ENCODE data around the gene STAC.

STAC gene

DNA sequence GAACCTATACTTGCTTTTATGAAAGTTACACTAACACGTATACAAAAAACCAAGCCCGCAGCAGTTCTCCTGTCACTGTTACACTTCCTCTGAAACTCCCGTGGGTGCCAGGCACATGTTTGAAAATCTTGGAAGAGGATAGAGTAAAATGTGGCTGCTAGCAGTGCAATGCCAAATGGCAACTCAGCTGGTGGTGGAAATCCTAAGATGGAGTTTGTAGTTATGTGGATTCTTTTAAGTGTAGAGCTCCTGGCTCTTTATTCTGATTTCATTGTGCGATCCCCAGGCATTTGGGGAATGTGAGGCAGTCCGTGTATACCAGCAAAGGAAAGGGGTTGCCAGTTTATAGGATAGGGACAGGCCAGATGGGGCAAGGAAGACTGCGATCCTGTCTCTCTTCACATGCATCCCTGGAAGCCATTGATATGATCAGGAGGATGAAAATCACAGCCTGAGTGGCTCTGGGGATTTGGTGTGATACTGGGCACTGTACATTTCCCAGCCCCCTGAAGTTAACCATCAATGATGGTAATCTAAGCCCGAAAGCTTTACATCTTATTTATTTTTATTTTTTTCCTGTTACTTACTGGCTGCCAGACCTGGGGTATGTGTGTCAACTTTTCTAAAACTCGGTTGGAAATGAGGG is 1.1 kb downstream of the STAC start:
- Histone ChIP-seq H3K23ac (ENCODE audit: low read depth, low read length, poor library complexity) (no peak overlapping the region), H3K4me3 (ENCODE audit: low read length in 2 of 2) (peak overlapping the region in 1 of 2 donors; percentile 64), H2BK15ac (ENCODE audit: low read length) (no peak overlapping the region), H3K27ac (replicated peaks; ENCODE audit: low read length) (no peak overlapping the region), H3K79me1 (ENCODE audit: low read depth, low read length) (no peaks in the 10 kb centered on the region), H3K36me3 (replicated peaks in 1 of 2; ENCODE audit: control insufficient read depth in 2 of 2, insufficient read depth in 2 of 2, low read length in 2 of 2) (no peaks in the 10 kb centered on the region), H2BK120ac (ENCODE audit: low read depth, low read length) (no peak overlapping the region), H2BK12ac (ENCODE audit: low read length) (no peak overlapping the region), H3K9me3 (replicated peaks in 1 of 2; ENCODE audit: control insufficient read depth in 2 of 2, insufficient read depth in 1 of 2, low read depth in 1 of 2, low read length in 2 of 2) (no peaks in the 10 kb centered on the region), H3K18ac (ENCODE audit: low read length) (no peak overlapping the region), H4K8ac (ENCODE audit: low read depth, low read length) (no peak overlapping the region), H3K14ac (ENCODE audit: low read length) (no peak overlapping the region), H3K4me1 (ENCODE audit: control insufficient read depth in 2 of 2, insufficient read depth in 1 of 2, low read depth in 1 of 2, low read length in 2 of 2) (peaks cover 0 to 4% of the 10 kb centered on the region in 2 donors), H3K27me3 (ENCODE audit: control insufficient read depth in 3 of 3, insufficient read depth in 3 of 3, low read depth in 1 of 3, low read length in 3 of 3) (peaks cover 0 to 49% (median 0%) of the 10 kb centered on the region in 3 experiments), H4K91ac (ENCODE audit: low read depth, low read length, poor library complexity) (no peak overlapping the region), H2AK5ac (ENCODE audit: low read depth, low read length) (no peak overlapping the region), H3K4me2 (ENCODE audit: insufficient read depth, low read length, poor library complexity, severe bottlenecking) (peak overlapping the region; percentile 63), H3K4ac (ENCODE audit: low read length) (no peak overlapping the region), H3K9ac (ENCODE audit: low read depth, low read length, poor library complexity) (no peak overlapping the region), H2BK5ac (ENCODE audit: low read length) (no peak overlapping the region), H2AFZ (ENCODE audit: low read length) (no peak overlapping the region)
- peak; percentile 43 for DNase-seq (ENCODE audit: low spot score)
- no CpG with 5 or more reads among the region's 8 CpGs for WGBS, 2 donors (ENCODE audit: extremely low coverage in 2 of 2, insufficient read length in 2 of 2, insufficient replicate concordance in 1 of 2)

- Histone ChIP-seq H3K14ac (ENCODE audit: low read length) (no peak overlapping the region), H2AK5ac (ENCODE audit: low read depth, low read length) (no peak overlapping the region), H3K23ac (ENCODE audit: low read depth, low read length, poor library complexity) (no peak overlapping the region), H2BK15ac (ENCODE audit: low read length) (no peak overlapping the region), H2BK12ac (ENCODE audit: low read length) (no peak overlapping the region), H4K8ac (ENCODE audit: low read depth, low read length) (no peak overlapping the region), H3K4me1 (ENCODE audit: control insufficient read depth in 2 of 2, insufficient read depth in 1 of 2, low read depth in 1 of 2, low read length in 2 of 2) (no peaks in the 10 kb centered on the region), H3K4ac (ENCODE audit: low read length) (no peak overlapping the region), H3K9ac (ENCODE audit: low read depth, low read length, poor library complexity) (no peak overlapping the region), H3K79me1 (ENCODE audit: low read depth, low read length) (no peaks in the 10 kb centered on the region), H2BK5ac (ENCODE audit: low read length) (no peak overlapping the region), H3K4me2 (ENCODE audit: insufficient read depth, low read length, poor library complexity, severe bottlenecking) (no peak overlapping the region), H3K27ac (replicated peaks; ENCODE audit: low read length) (no peak overlapping the region), H3K18ac (ENCODE audit: low read length) (no peak overlapping the region), H2BK120ac (ENCODE audit: low read depth, low read length) (no peak overlapping the region), H3K9me3 (replicated peaks in 1 of 2; ENCODE audit: control insufficient read depth in 2 of 2, insufficient read depth in 1 of 2, low read depth in 1 of 2, low read length in 2 of 2) (no peaks in the 10 kb centered on the region), H4K91ac (ENCODE audit: low read depth, low read length, poor library complexity) (no peak overlapping the region), H3K27me3 (ENCODE audit: control insufficient read depth in 3 of 3, insufficient read depth in 3 of 3, low read depth in 1 of 3, low read length in 3 of 3) (no peaks in the 10 kb centered on the region), H3K36me3 (replicated peaks in 1 of 2; ENCODE audit: control insufficient read depth in 2 of 2, insufficient read depth in 2 of 2, low read length in 2 of 2) (no peaks in the 10 kb centered on the region), H2AFZ (ENCODE audit: low read length) (no peak overlapping the region), H3K4me3 (ENCODE audit: low read length in 2 of 2) (no peak overlapping the region)
- no peak for DNase-seq (ENCODE audit: low spot score)
- no CpG with 5 or more reads among the region's 1 CpG for WGBS, 2 donors (ENCODE audit: extremely low coverage in 2 of 2, insufficient read length in 2 of 2, insufficient replicate concordance in 1 of 2)
Measured at GRCh38 chr3:36393563-36393962, 13.3 kb downstream of the STAC start.

DNA sequence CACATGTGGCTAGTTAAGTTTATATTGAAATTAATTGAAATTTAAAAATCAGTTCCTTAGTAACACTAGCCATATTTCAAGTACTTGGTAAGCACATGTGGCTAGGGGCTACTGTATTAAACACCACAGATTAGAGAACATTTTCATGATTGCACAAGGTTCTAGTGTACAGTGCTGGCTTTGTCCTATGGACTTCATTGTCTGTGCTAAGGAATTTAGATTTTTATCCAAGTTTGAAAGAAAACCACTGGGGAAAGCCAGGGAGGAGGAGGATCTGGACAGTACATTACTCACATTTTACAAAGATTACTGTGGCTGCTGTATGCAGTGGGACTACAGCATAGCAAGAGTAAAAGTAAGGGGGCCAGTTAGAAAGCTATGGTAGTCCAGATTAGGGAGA is 13.9 kb downstream of the STAC start:
- Histone ChIP-seq H3K4me3 (ENCODE audit: low read length in 2 of 2) (no peak overlapping the region), H3K23ac (ENCODE audit: low read depth, low read length, poor library complexity) (no peak overlapping the region)

DNA sequence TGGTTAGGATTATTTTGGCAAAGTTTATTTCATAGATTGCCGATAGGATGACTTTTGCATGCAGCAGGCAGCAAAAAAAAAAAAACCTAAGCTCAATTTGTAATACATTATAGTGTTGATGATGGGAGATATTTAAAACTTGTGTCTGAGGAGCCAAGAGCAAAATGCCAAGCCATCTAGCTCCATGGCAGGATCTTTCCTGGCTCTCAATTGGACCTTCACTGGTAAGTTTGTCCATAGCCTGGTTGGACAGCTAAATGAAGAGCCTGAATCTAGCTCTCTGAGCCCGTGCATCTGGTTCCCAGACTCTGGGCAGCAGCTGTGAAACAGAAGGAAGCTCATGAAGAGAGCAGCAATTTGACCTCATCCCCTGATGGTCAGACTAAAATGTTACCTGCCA is 17.5 kb downstream of the STAC start:
- Histone ChIP-seq H3K79me1 (ENCODE audit: low read depth, low read length) (no peaks in the 10 kb centered on the region), H3K4me1 (ENCODE audit: control insufficient read depth in 2 of 2, insufficient read depth in 1 of 2, low read depth in 1 of 2, low read length in 2 of 2) (no peaks in the 10 kb centered on the region), H4K8ac (ENCODE audit: low read depth, low read length) (no peak overlapping the region), H3K14ac (ENCODE audit: low read length) (no peak overlapping the region), H2AFZ (ENCODE audit: low read length) (no peak overlapping the region), H3K4me2 (ENCODE audit: insufficient read depth, low read length, poor library complexity, severe bottlenecking) (no peak overlapping the region), H3K4ac (ENCODE audit: low read length) (no peak overlapping the region), H2AK5ac (ENCODE audit: low read depth, low read length) (no peak overlapping the region), H2BK15ac (ENCODE audit: low read length) (no peak overlapping the region), H3K36me3 (replicated peaks in 1 of 2; ENCODE audit: control insufficient read depth in 2 of 2, insufficient read depth in 2 of 2, low read length in 2 of 2) (no peaks in the 10 kb centered on the region), H3K4me3 (ENCODE audit: low read length in 2 of 2) (no peak overlapping the region), H2BK120ac (ENCODE audit: low read depth, low read length) (no peak overlapping the region), H3K9ac (ENCODE audit: low read depth, low read length, poor library complexity) (no peak overlapping the region), H3K18ac (ENCODE audit: low read length) (no peak overlapping the region), H4K91ac (ENCODE audit: low read depth, low read length, poor library complexity) (no peak overlapping the region), H3K27me3 (ENCODE audit: control insufficient read depth in 3 of 3, insufficient read depth in 3 of 3, low read depth in 1 of 3, low read length in 3 of 3) (no peaks in the 10 kb centered on the region), H3K23ac (ENCODE audit: low read depth, low read length, poor library complexity) (no peak overlapping the region), H3K27ac (replicated peaks; ENCODE audit: low read length) (no peak overlapping the region), H2BK5ac (ENCODE audit: low read length) (no peak overlapping the region), H3K9me3 (replicated peaks in 1 of 2; ENCODE audit: control insufficient read depth in 2 of 2, insufficient read depth in 1 of 2, low read depth in 1 of 2, low read length in 2 of 2) (no peaks in the 10 kb centered on the region), H2BK12ac (ENCODE audit: low read length) (no peak overlapping the region)
- no CpG with 5 or more reads among the region's 2 CpGs for WGBS, 2 donors (ENCODE audit: extremely low coverage in 2 of 2, insufficient read length in 2 of 2, insufficient replicate concordance in 1 of 2)
- no peak for DNase-seq (ENCODE audit: low spot score)

More for the DNA sequence above, 13.9 kb downstream of the STAC start:
- Histone ChIP-seq H2BK5ac (ENCODE audit: low read length) (no peak overlapping the region), H3K4me1 (ENCODE audit: control insufficient read depth in 2 of 2, insufficient read depth in 1 of 2, low read depth in 1 of 2, low read length in 2 of 2) (no peaks in the 10 kb centered on the region), H3K27ac (replicated peaks; ENCODE audit: low read length) (no peak overlapping the region), H3K4me2 (ENCODE audit: insufficient read depth, low read length, poor library complexity, severe bottlenecking) (no peak overlapping the region), H3K9me3 (replicated peaks in 1 of 2; ENCODE audit: control insufficient read depth in 2 of 2, insufficient read depth in 1 of 2, low read depth in 1 of 2, low read length in 2 of 2) (no peaks in the 10 kb centered on the region), H2BK15ac (ENCODE audit: low read length) (no peak overlapping the region), H2AFZ (ENCODE audit: low read length) (no peak overlapping the region), H3K9ac (ENCODE audit: low read depth, low read length, poor library complexity) (no peak overlapping the region), H3K36me3 (replicated peaks in 1 of 2; ENCODE audit: control insufficient read depth in 2 of 2, insufficient read depth in 2 of 2, low read length in 2 of 2) (no peaks in the 10 kb centered on the region), H2BK12ac (ENCODE audit: low read length) (no peak overlapping the region), H3K79me1 (ENCODE audit: low read depth, low read length) (no peaks in the 10 kb centered on the region), H3K18ac (ENCODE audit: low read length) (no peak overlapping the region), H3K14ac (ENCODE audit: low read length) (no peak overlapping the region), H4K8ac (ENCODE audit: low read depth, low read length) (no peak overlapping the region), H3K4ac (ENCODE audit: low read length) (no peak overlapping the region), H4K91ac (ENCODE audit: low read depth, low read length, poor library complexity) (no peak overlapping the region), H3K27me3 (ENCODE audit: control insufficient read depth in 3 of 3, insufficient read depth in 3 of 3, low read depth in 1 of 3, low read length in 3 of 3) (no peaks in the 10 kb centered on the region), H2BK120ac (ENCODE audit: low read depth, low read length) (no peak overlapping the region), H2AK5ac (ENCODE audit: low read depth, low read length) (no peak overlapping the region)
- DNase-seq (ENCODE audit: low spot score): no peak

All from neuronal stem cell (in vitro differentiated cells).